ENCODE measurements around the gene SLC22A2. TPM values are rescaled to one million over a fixed set of nuclear protein-coding genes. Genes with fewer than 3 reads are reported as not detected.

SLC22A2 gene
- polyA plus RNA-seq, 1 donor (not counting 4 experiments of a cell fraction or from before 2014, with no cell fraction given), result not detected

DNA sequence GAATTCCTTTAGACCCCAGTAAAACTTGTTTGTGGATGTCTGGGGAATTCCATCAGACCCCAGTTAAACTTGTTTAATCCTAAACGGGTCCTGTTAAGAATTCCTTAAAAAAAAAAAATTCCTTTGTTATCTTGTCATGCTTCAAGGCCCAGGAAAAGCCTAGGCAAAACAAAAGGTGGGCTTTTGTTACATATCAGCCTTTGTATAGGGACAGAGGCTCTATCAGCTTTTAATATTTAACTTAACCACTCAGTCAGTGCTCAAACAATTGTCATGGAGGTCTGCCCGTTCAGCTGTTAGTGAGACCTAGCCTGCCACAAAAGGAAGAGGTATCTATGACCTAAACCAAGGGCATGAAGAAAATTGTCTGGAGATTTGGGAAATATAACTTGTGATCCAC lies 83.9 kb downstream of the SLC22A2 start:
- TF ChIP-seq, protein P1, sequence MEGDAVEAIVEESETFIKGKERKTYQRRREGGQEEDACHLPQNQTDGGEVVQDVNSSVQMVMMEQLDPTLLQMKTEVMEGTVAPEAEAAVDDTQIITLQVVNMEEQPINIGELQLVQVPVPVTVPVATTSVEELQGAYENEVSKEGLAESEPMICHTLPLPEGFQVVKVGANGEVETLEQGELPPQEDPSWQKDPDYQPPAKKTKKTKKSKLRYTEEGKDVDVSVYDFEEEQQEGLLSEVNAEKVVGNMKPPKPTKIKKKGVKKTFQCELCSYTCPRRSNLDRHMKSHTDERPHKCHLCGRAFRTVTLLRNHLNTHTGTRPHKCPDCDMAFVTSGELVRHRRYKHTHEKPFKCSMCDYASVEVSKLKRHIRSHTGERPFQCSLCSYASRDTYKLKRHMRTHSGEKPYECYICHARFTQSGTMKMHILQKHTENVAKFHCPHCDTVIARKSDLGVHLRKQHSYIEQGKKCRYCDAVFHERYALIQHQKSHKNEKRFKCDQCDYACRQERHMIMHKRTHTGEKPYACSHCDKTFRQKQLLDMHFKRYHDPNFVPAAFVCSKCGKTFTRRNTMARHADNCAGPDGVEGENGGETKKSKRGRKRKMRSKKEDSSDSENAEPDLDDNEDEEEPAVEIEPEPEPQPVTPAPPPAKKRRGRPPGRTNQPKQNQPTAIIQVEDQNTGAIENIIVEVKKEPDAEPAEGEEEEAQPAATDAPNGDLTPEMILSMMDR (optimal IDR thresholded peaks at IDR 0.05 in 1 of 3, IDR thresholded peaks at IDR 0.05 in 1 of 3, conservative IDR thresholded peaks at IDR 0.05 in 1 of 3; ENCODE audit: extremely low read depth in 1 of 3, insufficient read depth in 2 of 3, low read length in 3 of 3), result no peak
- no peak for TF ChIP-seq EZH2 (IDR thresholded peaks at IDR 0.05; ENCODE audit: low read length)
- no peaks in the 10 kb centered on the region for H3K4me1 ChIP-seq (ENCODE audit: control insufficient read depth, extremely low read depth, insufficient read depth, low read length)
- no peak overlapping the region for H3K4me2 ChIP-seq (ENCODE audit: control insufficient read depth, extremely low read depth, insufficient read depth, low read depth, low read length)
- no peak for FAIRE-seq
- no peaks in the 10 kb centered on the region for H3K79me2 ChIP-seq (ENCODE audit: control insufficient read depth, insufficient read depth, low read length)
- no peaks in the 10 kb centered on the region for H3K9me3 ChIP-seq (ENCODE audit: control insufficient read depth, low read depth, low read length)
- no peaks in the 10 kb centered on the region for H3K27me3 ChIP-seq (ENCODE audit: control insufficient read depth, extremely low read depth, insufficient read depth, low read length)
- H3K27ac ChIP-seq (ENCODE audit: control insufficient read depth, insufficient read depth, low read length), result no peak overlapping the region
- no peak overlapping the region for H2AFZ ChIP-seq (ENCODE audit: control insufficient read depth, low read length)
- dilution Hi-C loops (cut with MboI; ENCODE audit: extremely low pct_ligation_motif_present, low sequenced_read_pairs), result no loop called here
- H4K20me1 ChIP-seq (ENCODE audit: control insufficient read depth, extremely low read depth, insufficient read depth, low read length), result no peaks in the 10 kb centered on the region
- no peaks in the 10 kb centered on the region for H3K9me1 ChIP-seq (ENCODE audit: control insufficient read depth, extremely low read depth, insufficient read depth, low read length)
- no peaks in the 10 kb centered on the region for H3K36me3 ChIP-seq (ENCODE audit: control insufficient read depth in 2 of 2, extremely low read depth in 1 of 2, insufficient read depth in 2 of 2, low read length in 2 of 2)
- DNase-seq (ENCODE audit: low read depth, low spot score), result no peak
- no peak overlapping the region for H3K9ac ChIP-seq (ENCODE audit: control insufficient read depth, extremely low read depth, insufficient read depth, low read length)
- H3K4me3 ChIP-seq (ENCODE audit: control insufficient read depth in 2 of 3, extremely low read depth in 1 of 3, insufficient read depth in 2 of 3, low read depth in 1 of 3, low read length in 3 of 3), result no peak overlapping the region

DNA sequence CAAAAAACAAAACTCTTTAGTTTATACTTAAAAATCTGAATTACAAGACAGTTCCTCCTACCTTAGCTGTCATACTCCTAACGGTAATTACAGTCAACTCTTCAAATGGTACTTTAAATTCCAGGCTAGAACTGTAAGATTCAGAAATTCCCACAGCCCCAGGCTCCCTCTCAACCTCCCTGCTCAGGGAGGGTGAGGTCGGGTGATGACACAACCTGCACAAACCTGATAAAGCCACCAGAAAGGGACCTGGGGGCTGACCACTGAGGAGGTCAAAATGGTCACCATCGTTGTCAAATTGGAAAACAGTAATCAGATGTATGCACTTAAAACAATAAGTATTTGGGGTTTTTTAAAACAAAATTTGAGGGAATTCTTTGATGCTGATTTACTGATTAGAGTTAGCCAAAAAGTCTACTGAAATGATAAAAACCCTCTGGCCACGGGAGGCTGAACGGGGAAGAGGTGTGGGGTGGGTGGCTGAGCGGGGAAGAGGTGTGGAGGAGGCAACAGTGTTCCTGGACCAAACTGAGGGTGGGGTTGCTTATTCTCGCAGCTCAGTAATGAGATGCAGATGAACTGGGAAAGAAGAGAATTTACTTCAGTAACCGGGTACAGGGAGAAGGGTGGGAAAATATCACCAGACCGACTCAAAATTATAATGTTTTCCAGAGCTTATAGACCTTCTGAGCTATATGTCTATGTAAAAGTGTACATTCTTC lies 84.7 kb downstream of the SLC22A2 start:
- TF ChIP-seq, protein P1 (optimal IDR thresholded peaks at IDR 0.05 in 1 of 3, IDR thresholded peaks at IDR 0.05 in 1 of 3, conservative IDR thresholded peaks at IDR 0.05 in 1 of 3; ENCODE audit: extremely low read depth in 1 of 3, insufficient read depth in 2 of 3, low read length in 3 of 3), result no peak
- TF ChIP-seq EZH2 (IDR thresholded peaks at IDR 0.05; ENCODE audit: low read length), result no peak
- Histone ChIP-seq H3K9me1 (ENCODE audit: control insufficient read depth, extremely low read depth, insufficient read depth, low read length) (no peaks in the 10 kb centered on the region), H2AFZ (ENCODE audit: control insufficient read depth, low read length) (no peak overlapping the region), H3K27me3 (ENCODE audit: control insufficient read depth, extremely low read depth, insufficient read depth, low read length) (no peaks in the 10 kb centered on the region), H3K36me3 (ENCODE audit: control insufficient read depth in 2 of 2, extremely low read depth in 1 of 2, insufficient read depth in 2 of 2, low read length in 2 of 2) (no peaks in the 10 kb centered on the region), H4K20me1 (ENCODE audit: control insufficient read depth, extremely low read depth, insufficient read depth, low read length) (no peaks in the 10 kb centered on the region), H3K79me2 (ENCODE audit: control insufficient read depth, insufficient read depth, low read length) (no peaks in the 10 kb centered on the region), H3K9me3 (ENCODE audit: control insufficient read depth, low read depth, low read length) (no peaks in the 10 kb centered on the region), H3K9ac (ENCODE audit: control insufficient read depth, extremely low read depth, insufficient read depth, low read length) (no peak overlapping the region), H3K4me1 (ENCODE audit: control insufficient read depth, extremely low read depth, insufficient read depth, low read length) (no peaks in the 10 kb centered on the region), H3K4me3 (ENCODE audit: control insufficient read depth in 2 of 3, extremely low read depth in 1 of 3, insufficient read depth in 2 of 3, low read depth in 1 of 3, low read length in 3 of 3) (no peak overlapping the region), H3K27ac (ENCODE audit: control insufficient read depth, insufficient read depth, low read length) (no peak overlapping the region), H3K4me2 (ENCODE audit: control insufficient read depth, extremely low read depth, insufficient read depth, low read depth, low read length) (no peak overlapping the region)
- DNase-seq (ENCODE audit: low read depth, low spot score) (no peak), FAIRE-seq (no peak)
- dilution Hi-C loops (cut with MboI; ENCODE audit: extremely low pct_ligation_motif_present, low sequenced_read_pairs), result no loop called here

Measured in keratinocyte (primary cell).